ENCODE data around the gene EDIL3.
"Not testable (repeated sequence)": the region's sequence is repeated elsewhere in the genome, so short reads cannot be mapped to it uniquely, and the experiment has no call there.

Gene EDIL3

DNA sequence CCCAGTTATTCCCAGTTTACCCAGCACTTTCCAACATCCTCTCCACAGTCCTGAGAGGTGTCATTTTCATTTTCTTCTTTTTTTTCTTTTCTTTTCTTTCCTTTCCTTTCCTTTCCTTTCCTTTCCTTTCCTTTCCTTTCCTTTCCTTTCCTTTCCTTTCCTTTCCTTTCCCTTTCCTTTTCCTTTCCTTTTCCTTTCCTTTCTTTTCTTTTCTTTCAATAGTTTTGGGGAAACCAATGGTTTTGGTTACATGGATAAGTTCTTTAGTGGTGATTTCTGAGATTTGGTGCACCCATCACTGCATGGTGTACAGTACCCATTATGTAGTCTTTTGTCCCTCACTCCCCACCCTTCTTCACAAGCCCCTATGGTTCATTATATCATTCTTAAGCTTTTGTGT, 224.0 kb downstream of the EDIL3 start:
- not testable (repeated sequence) for DNase-seq

DNA sequence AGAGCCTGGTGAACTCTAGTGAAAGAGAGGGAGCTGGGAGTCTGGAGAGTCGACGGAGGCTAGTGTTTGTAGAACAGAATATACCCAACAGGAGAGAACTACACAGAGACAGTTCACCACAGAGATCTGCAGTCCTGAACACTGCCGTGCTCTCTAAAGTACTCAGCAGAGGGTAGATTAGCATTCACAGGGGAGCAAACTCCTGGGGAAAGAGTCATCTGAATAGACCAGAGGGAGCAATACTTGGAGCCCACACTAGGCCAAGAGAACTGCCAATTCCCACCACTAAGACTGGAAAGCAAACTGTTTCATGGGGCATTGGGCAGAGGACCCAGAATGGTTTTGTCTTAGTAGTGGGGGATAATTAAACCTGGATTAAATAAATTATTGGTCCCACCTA, 235.6 kb downstream of the EDIL3 start:
- DNase-seq = no peak

DNA sequence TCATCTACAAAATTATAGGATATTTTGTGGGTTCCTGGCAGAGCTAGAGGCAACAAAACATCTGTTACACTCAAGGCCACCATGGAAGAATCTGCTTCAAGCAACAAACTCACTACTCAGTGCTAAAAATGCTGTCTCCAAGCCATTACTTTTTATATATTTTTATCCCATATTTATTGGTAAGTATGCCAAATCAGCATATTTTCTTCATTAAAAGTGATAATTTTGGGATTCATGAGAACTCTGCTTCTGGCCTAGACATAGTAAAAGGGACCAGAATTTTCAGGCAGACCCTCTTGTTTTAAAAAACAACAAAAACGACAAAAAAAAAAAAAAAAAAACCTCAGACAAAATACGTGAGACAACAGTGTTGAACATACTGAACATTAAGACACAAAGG, 236.0 kb downstream of the EDIL3 start:
- no peak for DNase-seq

DNA sequence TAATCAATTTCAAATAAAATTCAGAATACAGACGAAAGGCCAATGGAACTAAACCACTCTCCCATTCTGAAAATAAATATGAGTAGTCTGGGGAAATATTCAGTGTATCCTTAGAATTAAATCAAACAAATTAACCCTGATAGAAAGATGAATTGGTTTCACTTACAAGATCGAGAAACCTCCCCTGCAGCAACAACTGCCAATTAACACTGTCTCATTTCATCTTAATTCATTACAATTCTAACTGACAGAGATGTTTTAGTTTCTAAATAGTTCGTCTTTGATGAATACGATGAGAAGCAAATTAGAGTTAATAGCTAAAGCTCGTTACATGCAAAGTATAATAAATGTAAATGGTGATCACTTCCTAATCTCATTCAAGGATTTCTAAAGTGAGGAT, 247.1 kb downstream of the EDIL3 start:
- no peak for DNase-seq

DNA sequence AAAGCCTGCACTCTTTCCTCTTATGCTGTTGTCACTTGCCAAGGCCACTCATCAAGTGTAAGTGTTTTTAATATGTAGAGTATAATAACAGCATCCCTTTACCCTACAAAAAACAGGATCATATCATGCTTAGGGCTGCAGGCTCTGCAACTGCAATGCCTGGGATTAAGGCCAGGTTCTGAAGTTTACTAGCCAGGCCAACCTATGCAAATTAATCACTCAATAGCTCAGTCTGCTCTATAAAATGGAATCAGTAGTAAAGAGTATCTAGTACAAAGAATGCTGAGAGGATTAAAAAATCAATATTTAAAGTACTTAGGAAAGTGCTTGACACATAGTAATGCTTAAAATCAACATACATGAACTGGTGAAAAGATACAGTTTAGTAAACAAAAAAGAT, 253.3 kb downstream of the EDIL3 start:
- no peak for DNase-seq

DNA sequence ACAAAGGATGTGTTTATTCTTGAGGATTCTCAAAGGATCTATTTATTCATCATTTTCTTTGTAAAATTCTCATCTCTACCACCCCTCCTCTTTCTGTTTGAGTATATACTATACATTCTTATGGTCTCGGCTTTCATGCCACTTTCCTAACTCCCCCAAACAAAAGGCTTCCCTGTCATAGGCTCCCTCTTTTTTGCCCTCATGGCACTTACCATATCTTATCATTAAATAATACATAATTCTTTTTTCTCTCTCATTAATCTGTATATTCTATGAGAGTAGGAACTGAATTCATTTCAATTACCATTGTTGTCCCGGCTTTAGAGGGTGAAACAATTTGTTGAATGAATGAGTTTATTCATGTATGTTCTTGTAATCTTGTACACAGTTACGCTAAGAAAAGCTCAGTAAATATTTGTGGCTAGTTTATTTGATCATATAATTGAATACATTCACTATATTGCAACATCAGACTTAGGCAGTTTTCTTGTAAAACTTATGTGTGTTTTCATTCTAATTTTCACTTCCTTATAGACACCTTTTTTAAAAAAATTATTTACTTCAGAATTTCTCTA, 254.6 kb downstream of the EDIL3 start:
- no peak for DNase-seq

DNA sequence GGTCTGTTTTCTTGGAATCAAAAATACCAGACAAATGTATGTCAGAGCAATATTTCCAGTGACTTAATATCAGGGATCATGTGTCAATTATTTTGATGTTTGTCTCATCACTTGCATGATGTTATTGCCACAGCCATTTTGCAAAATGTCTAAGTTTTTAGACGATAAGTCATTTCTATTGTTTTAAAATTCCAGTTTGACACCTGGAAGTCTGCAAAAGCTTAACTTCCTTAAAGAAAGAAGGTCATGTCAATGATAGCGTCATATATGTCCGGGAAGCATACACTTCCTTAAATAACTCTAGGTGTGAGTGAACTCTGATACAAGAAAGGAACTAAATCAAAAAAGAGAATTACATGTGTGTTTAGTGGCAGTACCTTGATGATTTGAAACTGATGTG, 259.5 kb downstream of the EDIL3 start:
- DNase-seq = no peak

DNA sequence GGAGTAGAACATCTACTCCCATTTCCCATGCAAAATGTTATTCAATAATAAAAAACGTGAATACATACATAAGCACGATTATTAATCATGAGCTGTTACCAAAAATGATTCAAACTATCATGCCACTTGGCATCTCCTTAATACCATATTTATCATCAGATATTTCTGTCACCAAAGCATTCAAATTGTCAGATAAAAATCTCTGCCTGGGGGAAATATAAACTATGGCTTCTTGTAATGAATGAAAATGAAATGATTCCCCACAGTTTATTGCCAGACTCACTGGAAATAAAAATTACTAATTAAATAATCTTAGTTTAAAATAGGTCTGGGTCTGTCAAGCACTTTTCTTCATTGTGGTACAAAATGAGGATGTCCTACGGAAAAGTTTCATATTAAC, 265.4 kb downstream of the EDIL3 start:
- DNase-seq = no peak

DNA sequence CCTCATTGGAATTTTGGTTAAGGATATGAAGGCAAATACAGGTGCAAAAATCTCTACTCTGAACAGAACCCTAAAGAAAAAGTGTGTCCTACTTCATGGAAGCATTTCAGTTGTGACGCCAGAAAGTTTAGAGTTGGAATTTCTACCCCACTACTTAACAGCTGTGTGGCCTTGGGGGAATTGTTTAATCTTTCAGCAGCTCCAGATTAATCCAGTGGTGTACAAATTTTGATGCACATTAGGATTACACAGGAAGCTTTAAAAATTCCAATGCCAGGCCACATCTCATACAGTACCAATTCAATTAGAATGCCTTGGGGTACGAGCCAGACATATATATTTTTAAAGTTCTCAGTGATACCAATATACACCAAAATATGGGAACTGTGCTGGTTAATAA, 266.1 kb downstream of the EDIL3 start:
- no peak for DNase-seq

DNA sequence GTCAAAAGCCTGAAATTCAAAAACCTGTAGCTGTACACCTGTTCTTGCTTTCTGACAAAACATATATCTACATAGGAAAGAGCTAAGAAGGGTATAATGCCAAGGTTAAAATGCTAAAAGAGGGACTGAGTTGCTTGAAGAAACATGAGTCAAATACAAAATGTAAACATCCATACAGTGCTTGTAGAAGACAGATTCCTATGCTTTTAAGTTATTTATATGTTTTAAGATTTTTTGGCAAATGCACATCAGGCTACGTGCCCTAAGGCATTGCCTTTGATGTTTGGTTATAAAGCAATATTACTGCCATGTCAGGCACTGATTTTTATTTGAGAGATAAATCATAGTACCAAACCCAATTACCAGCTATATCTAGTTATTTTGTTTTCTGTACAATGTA, 269.0 kb downstream of the EDIL3 start:
- DNase-seq = no peak

DNA sequence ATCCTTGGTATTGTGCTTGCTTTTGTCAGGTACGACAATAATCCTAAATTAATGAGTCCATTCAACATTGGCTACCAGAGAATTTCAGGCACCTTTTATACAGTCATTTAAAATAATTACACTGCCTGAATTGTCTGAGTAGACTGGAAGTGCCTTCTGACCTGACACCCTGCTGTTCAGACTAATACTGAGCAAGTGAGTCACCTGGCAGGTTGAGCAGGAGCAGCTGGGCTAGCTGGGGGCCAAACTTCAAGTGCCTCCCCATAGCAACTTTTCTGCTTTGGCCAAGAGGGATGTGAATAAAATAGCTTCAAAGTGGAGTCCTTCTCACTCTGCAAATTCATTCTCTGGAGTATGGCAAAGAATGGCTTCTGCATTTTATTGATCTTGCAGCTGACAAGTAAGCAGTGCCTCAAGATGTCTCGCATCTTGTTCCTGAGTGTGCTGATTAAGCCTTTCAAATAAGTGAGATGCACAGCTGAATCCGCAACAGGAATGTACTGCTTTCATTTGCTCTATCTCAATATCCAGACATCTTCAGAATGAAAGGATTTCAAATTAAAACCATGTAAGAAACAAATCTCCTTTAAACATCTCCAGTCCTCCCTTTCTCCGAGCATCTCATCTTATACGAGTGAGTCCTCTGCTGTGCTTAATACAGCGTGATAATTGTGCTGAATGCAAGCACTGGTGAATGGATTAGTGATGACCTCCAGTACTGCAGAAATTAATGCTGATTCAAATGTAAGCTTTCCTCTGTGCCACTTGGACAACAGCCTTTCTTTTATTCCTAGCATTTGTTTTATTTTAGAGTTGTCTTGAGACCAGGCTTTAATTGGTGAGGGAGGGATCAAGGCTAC, 271.2 kb downstream of the EDIL3 start:
- DNase-seq = no peak

DNA sequence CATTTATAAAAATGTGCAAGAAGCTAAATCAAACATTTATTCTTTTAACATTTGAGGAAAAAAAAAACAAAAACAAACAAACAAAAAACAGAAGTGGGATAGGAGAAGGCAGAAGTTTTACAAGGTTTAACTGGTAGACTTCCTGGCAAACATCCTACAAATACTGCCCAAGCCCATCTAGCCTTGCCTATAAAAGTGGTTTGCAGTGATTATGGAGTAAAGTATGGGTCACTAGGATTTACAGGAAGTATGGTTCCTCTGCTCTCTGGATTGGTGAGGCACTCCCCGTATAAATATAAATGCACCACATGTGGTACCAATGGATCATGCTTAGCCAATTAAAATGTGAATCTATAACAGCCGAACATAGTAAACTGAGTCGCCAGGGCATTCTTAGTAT, 291.9 kb downstream of the EDIL3 start:
- no peak for DNase-seq

DNA sequence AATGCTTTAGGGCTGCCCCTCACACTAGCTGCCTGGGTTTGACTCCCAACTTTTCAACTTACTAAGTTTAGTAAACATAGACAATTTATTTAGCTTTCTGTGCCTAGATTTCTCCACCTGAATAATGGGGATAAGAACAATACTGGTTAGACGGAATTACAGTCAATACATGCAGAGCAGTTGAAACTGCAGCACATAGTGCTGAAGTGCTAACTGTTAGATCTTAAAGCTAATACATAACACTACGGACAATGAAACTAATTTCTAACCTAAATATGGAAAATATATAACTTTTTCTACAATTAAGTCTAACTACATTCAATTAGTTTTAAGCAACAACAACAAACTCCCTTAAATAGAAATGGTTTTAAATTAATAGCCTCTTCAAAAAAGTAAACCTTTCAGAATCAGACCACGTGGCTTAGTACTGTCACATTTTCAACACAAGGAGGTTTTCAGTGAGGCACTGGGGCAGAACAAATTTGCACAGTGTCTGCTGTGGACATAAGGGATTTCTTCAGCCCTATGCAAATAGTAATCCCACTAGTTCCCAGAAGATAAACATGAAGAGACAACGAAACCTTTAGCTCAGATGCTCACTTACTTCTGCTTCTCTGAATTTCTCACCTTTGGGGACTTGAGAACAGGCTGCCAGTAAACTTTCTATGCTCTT, 293.4 kb downstream of the EDIL3 start:
- no peak for DNase-seq

DNA sequence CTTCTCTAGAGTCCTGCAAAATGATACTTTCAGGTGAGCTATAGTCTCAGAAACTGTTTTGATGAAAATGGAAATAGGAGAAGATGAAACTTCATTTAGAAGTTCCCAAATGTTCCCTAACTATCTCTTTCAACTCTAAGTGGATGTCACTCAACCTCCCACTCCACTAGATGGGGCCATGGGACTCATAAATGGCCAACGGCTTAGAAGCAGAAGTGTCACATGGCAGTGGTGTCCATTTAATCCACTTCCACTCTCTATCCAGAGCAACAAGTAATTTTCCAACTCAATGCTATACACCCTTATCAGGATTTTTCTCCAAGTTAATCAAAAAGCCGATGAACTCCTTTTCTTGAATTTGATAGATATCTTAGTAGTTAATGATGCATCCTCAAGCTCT, 295.7 kb downstream of the EDIL3 start:
- DNase-seq = no peak

DNA sequence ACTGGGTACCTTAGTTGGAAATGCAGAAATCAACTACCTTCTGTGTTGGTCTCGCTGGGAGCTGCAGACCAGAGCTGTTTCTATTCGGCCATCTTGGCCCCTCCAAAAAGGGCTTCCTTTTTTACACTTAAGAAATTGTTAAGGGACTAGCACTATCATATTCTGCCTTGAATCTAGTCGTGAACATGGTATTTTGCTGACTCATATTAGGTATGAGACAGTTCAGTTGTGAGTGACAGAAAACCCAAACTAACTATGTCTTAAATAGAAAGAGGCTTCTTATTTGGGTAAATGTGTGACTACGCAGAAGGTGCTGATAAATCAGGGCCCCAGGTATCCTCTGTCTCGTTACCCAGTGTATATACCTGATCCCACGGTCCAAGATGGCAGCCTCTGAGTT, 298.2 kb downstream of the EDIL3 start:
- no peak for DNase-seq

DNA sequence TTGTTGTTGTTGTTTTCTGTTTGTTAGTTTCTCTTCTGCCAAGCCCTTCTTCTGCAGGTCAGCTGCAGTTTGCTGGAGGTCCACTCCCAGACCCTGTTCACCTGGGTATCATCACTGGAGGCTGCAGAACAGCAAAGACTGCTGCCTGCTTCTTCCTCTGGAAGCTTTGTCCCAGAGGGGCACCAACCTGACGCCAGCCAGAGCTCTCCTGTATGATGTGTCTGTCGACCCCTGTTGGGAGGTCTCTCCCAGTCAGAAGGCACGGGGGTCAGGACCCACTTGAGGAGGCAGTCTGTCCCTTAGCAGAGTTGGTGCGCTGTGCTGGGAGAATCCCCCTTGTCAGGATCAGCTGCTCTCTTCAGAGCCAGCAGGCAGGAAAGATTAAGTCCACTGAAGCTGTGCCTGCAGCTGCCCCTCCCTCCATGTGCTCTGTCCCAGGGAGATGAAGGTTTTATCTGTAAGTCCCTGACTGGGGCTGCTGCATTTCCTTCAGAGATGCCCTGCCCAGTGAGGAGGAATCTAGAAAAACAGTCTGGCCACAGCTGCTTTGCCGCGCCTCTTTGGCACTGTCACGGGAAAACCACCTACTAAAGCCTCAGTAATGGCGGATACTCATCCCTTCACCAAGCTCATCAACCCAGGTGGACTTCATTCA, 299.2 kb downstream of the EDIL3 start:
- DNase-seq = no peak

DNA sequence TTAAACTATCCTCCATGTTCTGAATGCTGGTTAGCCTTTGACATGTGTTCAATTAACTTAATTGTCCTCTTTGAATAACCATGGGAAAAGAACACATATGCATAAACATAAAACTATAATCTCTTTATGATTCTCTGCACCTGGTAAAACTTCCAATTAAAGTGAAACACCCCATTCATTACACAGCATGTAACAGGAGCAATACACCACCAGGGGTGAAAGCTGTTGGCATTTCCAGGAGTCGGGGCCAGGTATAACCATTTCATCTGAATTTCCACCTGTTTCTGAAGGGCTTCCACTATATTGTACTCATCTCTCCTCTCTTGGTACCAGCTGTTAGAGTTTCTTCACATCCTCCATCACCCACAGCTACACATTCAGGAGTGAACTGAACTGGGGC, 303.8 kb downstream of the EDIL3 start:
- DNase-seq = no peak

DNA sequence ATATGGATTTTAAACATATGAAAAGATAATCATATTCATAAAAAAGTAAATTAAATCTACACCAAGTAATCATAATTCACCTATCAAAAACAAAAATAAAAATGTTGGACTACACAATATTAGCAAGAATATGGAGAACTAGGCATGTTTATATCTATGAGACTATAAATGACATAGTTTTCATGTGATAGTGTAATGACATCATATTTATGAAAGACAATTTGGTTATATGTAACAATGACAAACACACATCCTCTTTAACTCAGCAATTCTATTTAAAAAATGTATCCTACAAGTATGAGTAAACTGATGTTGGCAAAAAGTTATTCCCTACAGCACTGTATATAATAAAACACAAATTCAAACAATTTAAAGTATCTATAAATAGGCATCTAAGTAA, 312.3 kb downstream of the EDIL3 start:
- DNase-seq = no peak

DNA sequence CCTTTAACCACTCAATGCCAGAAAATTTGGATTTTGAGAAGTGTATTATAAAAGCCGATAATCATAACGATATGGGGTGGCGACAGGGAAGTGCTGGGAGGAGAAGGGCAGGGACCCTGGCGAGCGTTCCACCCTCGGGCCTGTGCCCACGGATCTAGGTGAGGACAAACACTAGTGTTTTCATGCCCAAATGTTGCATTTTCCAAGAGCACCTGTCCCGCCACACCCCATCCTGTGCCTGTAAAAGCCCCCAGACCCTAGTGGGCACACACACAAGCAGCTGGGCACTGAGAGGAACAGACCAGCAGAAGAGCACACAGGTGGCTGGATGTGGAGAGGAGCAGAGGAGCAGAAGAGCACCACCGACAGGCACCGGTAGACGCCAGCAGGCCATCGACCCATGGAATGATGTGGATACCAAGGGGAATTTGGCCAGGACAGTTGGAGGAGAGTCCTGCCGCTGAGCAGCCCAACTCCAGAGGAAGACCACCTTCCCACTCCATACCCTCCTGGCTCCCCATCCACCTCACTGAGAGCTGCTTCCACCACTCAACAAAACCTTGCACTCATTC, 315.0 kb downstream of the EDIL3 start:
- DNase-seq = no peak

DNA sequence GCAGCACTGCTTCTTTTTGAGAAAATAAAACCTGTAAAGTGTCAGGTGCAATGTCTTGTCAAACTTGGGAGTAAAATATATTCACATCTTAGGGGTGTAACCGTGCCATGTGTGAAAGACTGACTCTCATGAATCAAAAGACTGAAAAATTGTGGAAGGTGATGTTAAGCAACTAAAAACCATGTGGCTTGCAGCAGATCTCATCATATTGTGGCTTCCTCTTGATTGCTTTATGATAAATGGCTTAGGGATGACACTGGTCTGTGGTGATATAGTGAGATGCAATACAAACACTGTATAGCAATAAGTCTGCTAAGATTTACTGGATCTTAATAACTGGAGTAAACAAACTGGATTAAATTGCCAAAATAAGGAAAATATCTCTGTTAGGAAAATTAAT, 321.6 kb downstream of the EDIL3 start:
- no peak for DNase-seq

DNA sequence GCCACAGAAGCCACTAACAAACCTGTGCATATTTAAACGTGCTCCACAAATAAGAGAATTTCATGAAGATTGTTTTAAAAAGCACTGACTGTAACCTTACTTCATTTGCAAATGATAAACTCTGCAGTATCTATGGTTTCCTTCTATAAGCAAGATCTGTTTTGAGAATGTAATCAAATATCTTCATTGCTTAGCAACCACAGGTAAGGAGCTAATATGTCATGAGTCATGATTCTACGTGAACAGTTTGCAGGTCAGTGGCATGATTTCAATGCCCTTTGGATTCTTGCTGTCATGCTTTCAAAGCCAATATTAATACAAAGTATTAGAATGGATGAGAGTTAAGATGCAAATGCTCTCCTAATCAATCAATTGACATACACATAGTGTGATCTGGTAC, 325.0 kb downstream of the EDIL3 start:
- DNase-seq = no peak

DNA sequence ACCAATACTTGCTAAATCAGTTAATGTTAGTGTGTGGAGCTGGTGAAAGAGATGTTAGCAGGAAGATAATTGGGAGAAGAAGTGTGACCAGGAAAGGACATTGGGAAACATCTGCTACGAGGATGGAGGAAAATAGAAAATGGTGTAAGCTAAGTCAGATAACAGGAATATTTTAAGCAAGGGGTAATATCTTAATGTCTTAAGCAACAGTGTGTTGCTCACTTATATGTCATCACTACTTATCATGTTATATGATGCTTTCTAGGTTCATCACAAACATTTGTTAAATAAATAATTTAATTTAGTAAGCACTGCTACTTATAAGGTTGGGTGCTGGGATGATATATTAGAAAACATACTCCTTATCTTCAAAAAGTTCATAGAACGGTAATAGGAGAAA, 326.1 kb downstream of the EDIL3 start:
- DNase-seq = no peak

DNA sequence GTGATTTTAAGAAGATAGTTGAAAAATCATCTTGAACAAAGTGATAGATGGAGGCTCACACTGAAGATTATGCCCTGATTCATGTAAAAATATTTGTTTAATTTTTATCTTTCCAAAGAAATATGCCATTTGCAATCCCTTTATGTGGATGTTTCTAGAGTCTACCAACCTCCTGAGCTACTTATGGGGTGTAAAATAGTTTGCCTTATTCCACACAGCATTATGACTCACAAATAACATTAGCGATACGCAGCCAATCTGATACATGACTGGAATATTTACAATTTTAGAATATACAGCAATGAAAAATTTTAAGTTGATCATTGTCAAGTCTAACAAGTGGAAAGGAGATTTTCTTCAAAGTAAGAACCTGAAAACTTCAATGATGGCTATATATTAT, 327.5 kb downstream of the EDIL3 start:
- no peak for DNase-seq

DNA sequence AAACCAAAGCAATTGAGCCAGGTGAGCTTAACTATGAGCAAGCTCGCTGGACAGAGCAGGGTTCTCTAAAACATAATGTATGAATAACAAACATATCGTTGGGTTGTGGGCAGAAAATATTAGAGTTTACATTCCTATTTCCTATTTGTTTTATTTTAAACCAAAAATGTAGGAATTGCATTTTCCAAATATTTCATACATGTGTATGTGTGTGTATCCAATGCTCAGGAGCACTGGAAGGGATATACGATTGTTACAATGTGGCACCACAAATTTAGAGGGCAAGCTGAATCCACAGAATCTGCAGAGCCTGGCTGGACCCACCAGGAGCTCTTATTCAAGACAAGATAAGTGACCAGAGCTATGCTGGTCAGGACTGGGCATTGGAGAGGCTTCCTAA, 338.7 kb downstream of the EDIL3 start:
- DNase-seq = no peak
